GM19193 (cell line): ENCODE measurements around the gene MEIS2.

Source experiments
- POLR2A ChIP-seq: IDR thresholded peaks from 4 replicates; pipeline ENCODE4 v1.6.1; 2011; ENCODE audit not compliant: insufficient read depth, insufficient read length; ENCODE audit errors: extremely low read depth

The MEIS2 gene

GRCh38 chr15:36897834-36898233 is 202.5 kb downstream of the MEIS2 start:
- no peak for TF ChIP-seq POLR2A

DNA sequence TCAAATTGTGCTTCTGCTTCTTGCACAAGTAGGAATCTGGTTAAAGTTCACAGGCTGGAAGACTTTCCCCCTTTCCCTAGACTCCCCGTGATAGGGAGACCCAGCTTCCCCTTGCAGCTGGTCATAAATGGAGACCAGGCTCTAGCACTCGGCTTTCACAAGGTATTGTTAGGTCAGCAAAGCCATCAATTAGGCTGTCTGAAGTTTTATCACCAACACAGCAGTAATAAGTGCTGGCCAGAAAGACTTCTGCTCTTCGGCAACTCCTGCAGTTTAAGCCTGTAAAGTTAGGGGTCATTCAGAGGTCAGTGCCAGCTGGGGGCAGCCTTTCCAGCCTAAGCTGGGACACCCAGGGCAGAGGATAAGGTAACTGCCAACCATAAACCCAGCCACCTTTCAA is 203.4 kb downstream of the MEIS2 start:
- TF ChIP-seq POLR2A = no peak

GRCh38 chr15:36894075-36894474 is 206.3 kb downstream of the MEIS2 start:
- no peak for TF ChIP-seq POLR2A

- TF ChIP-seq POLR2A = no peak
These were observed 207.1 kb downstream of the MEIS2 start for GRCh38 chr15:36893276-36893675.

DNA sequence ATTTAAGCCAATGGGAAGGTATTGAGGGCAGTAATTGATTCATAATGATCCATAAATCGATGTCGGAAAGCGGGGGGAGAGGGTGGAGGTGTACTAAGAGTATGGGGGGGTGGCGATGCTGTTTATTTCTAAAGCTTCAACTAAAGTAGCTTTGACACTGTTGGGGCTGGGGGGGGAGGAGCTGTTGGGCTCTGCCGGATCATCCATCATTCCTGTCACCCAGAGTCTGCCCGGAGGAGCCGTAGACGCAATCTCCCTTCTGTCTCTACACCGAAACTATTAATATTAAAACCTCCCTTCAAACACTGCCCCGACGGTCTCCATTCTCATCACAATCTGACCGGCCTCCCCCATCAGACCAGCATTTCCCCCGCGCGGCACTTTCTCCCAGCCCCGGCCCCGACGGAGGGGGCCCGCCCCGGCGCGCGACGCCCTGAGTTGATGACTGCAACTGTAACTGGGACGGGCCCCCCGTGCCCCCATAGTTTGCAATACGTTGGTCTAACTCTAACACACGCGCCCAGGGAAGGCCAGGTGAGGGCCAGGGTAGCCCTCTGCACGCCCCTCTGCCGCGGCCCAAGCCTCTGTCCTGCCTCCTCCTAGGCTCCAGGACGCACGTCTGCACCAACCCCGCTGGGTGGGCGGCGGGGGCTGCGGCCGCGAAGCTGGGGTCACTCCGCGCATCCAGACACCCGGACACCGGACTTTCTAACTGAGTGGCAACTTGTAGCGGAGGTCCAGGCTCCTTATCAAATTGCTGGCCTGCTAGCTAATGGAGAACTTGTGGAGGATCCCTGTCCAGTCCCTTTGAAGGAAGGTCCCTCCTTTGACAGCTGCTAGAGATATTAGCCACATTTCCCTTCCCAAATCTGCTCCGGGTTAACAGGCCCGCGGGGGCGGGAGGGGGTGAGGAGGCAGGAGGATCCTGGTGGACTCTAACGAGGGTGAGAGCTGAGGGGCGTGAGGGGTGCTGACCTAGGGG is 212.0 kb downstream of the MEIS2 start:
- no peak for TF ChIP-seq POLR2A

GRCh38 chr15:36887214-36887961 is 213.0 kb downstream of the MEIS2 start:
- no peak for TF ChIP-seq POLR2A

GRCh38 chr15:36886701-36887100 is 213.6 kb downstream of the MEIS2 start:
- no peak for TF ChIP-seq POLR2A

DNA sequence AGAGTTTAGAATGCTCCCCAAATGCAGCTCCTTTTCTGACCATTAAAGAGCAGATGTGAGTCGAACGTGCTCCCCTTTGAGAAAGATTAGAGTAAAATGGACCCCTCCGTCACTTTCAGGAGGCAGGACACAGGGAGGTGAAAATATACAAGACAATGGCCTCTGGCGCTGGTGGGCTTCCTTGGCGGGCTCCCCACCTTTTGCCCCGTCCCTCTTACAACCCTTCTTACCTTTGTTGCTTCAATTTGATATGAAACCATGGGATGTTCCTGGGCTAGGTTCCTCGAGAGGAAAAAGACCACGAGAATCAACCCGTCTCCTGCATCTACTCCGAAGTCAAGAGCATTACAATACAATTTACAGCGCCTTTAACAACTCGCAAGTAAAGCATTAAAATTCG is 214.2 kb downstream of the MEIS2 start:
- TF ChIP-seq POLR2A = no peak

GRCh38 chr15:36885771-36886170 is 214.6 kb downstream of the MEIS2 start:
- TF ChIP-seq POLR2A = no peak

DNA sequence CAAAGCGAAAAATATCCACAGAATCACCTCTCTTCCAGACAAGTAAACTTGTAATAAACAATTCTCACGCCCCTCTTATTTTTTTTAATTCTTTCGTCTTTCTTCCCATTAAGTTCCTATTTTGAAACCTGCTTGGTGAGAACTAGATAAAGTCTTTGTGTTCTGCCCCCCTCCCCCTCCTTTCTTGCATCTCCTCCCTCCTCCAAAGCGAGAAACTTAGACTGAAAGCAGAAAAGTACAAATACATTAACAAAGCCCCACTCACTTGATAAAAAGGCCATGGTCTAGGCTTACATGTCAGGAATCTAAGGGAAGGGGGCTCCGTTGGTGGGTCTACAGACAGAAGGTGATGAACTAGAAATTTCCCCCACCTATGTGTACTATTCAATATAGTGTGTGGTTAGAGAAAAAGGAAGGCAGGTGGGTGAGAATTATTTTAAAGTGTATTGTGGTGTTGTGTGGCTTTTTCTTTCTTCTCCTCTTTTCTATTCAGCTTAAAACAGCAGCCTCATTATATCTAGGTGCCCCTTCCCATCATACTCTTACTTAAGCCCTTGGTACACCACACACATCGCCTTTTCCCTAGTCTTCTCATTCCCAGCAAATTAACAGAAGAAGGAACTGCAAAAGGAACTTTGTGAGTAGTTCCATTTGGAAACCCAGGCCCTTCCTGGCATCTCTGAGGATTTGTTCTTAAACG is 215.3 kb downstream of the MEIS2 start:
- no peak for TF ChIP-seq POLR2A

GRCh38 chr15:36884518-36884875 is 215.9 kb downstream of the MEIS2 start:
- TF ChIP-seq POLR2A = no peak

DNA sequence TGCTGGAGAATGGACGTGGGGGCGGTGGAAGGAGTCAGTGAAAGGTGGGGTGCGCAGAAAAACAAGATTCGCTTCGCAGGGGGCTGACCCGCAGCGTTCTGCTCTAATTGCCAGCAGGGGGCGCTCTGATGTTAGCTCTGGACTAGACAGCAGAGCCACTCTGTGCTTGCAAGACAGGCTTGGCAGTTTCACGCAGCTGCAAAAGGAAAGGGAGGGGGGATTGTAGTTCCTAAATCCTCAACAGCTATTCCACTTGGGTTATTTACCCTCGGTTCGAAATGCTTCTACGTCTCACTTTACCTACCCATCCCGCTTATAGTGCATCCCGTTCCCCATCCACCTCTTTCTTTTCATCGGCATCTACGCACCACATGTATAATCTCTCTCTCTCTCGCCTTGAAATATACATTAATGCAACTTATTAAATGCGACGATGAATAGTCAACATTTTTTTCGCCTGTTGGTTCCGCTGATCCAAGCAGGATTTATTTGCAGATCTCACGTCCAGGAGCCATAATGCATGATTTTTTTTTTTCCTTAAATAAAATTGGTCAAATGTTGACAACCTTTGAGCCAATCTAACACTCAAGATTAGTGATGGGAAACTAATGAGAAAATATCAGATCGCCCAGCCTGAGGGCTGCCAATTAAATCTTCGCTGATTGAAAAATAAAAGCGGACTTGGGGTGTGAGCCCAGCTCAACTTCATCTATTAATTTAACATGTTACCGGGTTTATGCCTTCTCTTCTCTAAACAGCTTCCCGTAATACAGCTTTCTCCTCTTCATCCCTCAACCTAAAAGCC is 216.4 kb downstream of the MEIS2 start:
- TF ChIP-seq POLR2A = no peak

DNA sequence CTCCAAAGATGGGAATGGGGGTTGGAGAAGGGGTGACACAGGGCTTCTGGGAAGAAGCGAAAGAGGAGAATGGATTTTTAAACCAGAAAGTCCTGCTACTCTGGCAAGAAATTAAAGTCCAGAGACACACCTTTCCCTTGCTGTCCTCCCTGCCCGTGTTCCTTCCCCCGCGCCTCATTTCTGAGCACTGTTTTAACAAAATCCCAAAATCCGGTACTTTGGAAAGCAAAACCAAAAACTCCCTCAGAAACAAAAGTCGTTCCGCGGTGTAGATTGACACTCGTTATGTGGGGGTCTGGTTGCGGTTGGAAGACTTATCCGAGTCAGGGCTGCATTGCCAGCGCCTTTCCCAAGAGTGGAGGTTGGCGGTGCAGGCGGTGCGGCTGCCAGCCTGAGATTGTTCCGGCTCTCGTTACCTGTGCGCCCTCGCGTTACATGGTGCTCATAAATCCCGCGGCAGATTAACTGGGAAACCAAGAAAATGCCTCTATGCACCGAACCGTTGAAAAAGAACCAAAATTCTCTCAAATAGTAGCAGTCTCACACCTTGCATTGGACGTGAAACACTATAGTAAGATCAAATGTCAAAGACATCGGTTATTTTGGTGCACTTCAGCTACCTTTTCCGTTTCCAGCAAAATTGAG is 217.7 kb downstream of the MEIS2 start:
- no peak for TF ChIP-seq POLR2A

DNA sequence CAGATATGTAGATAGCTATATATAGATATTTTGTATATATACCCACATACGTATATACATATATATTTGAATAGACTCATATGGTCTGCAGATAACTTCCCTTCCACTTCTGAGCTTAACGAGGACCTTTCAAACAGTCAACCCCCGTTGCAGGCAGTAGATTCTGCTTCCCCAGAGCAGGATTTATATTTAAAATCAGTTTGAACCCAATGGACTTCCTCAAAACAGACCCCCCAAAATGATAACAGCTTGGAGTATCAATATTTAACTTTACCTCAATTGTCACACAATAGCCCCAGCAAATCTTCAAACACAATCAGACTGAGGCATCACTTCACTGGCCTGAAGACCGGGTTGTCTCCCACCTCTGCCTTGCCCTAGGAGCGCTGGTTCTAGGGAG is 218.3 kb downstream of the MEIS2 start:
- TF ChIP-seq POLR2A = no peak
